ENCODE results near the gene SLC7A4. TPM values are rescaled to one million over a fixed set of nuclear protein-coding genes. Genes with fewer than 3 reads are reported as not detected.

The SLC7A4 gene
- total RNA-seq, 1 experiment from 2014 or later: not detected

- Histone ChIP-seq H3K27ac (ENCODE audit: low read depth, low read length) (no peak overlapping the region), H3K79me2 (ENCODE audit: insufficient read depth, low read length) (no peaks in the 10 kb centered on the region), H3K27me3 (ENCODE audit: insufficient read depth, low read length) (peaks cover 3% of the 10 kb centered on the region; the same call in 1 of the 2 replicates), H3K4me1 (ENCODE audit: control insufficient read depth in 1 of 2, insufficient read depth in 2 of 2, low read length in 2 of 2) (peaks cover 0 to 8% of the 10 kb centered on the region in 2 experiments; a peak in 2 of 4 replicates), H3K9me3 (ENCODE audit: control insufficient read depth in 1 of 2, insufficient read depth in 1 of 2, low read depth in 1 of 2, low read length in 2 of 2) (0 out of 4 replicates have a peak, but pooled peaks cover 0 to 4% of the 10 kb centered on the region in 2 experiments), H3K4me2 (ENCODE audit: low read length) (no peak overlapping the region), H3K9ac (ENCODE audit: low read length) (no peak overlapping the region), H3K9me2 (ENCODE audit: insufficient read depth) (no peaks in the 10 kb centered on the region), H3K36me3 (ENCODE audit: control insufficient read depth in 1 of 2, insufficient read depth in 2 of 2, low read length in 2 of 2) (no peaks in the 10 kb centered on the region), H2AFZ (ENCODE audit: low read depth, low read length, poor library complexity, severe bottlenecking) (no peak overlapping the region), H4K20me1 (ENCODE audit: insufficient read depth) (no peaks in the 10 kb centered on the region), H3K4me3 (replicated peaks in 1 of 2; ENCODE audit: low read depth in 1 of 2, low read length in 2 of 2) (no peak overlapping the region)
- BruUV-seq (replicated peaks): no TSS peak
- intact Hi-C loops (cut with micrococcal nuclease): no loop called here
- POLR2A ChIA-PET: no interaction called here
- CTCF ChIA-PET: no interaction called here
- RAD21 ChIA-PET (ENCODE audit: low non-redundant PET in 1 of 2, low total read pairs in 2 of 2, uncharacterized antibody in 2 of 2, unreplicated experiment in 2 of 2): no interaction called here
- no peak for ATAC-seq
- DNase-seq (ENCODE audit: low read depth, low spot score): no peak
- TF ChIP-seq ATF3 (IDR thresholded peaks at IDR 0.05): no peak
These were observed 37.0 kb upstream of the SLC7A4 start for GRCh38 chr22:21069375-21069774.

- RAD21 ChIA-PET (ENCODE audit: low non-redundant PET in 1 of 2, low total read pairs in 2 of 2, uncharacterized antibody in 2 of 2, unreplicated experiment in 2 of 2): no interaction called here
- H3K27me3 ChIP-seq (ENCODE audit: insufficient read depth, low read length): peaks cover 3% of the 10 kb centered on the region; the same call in 1 of the 2 replicates
- no peak overlapping the region for H3K4me3 ChIP-seq (replicated peaks in 1 of 2; ENCODE audit: low read depth in 1 of 2, low read length in 2 of 2)
- TF ChIP-seq CBX3 (IDR thresholded peaks at IDR 0.05; ENCODE audit: low read depth) (no peak), RAD21 (IDR thresholded peaks at IDR 0.05; ENCODE audit: low read depth) (no peak), ZNF274 (IDR thresholded peaks at IDR 0.05; ENCODE audit: low read depth, low read length) (no peak), TCF7L2 (IDR thresholded peaks at IDR 0.05; ENCODE audit: borderline replicate concordance, extremely low read depth, insufficient read depth, insufficient read length) (no peak), ELF1 (IDR thresholded peaks at IDR 0.05; ENCODE audit: borderline replicate concordance, low read depth) (no peak), EGR1 (IDR thresholded peaks at IDR 0.05; ENCODE audit: low read depth) (no peak), SP1 (IDR thresholded peaks at IDR 0.05; ENCODE audit: low read depth) (no peak), EZH2 (IDR thresholded peaks at IDR 0.05) (no peak), ZBTB33 (IDR thresholded peaks at IDR 0.05; ENCODE audit: extremely low read depth, insufficient replicate concordance, low read length) (no peak), SIN3A (IDR thresholded peaks at IDR 0.05; ENCODE audit: low read depth) (no peak), YY1 (IDR thresholded peaks at IDR 0.05; ENCODE audit: extremely low read depth, insufficient replicate concordance, low read depth, low read length) (no peak), ATF3 (IDR thresholded peaks at IDR 0.05) (no peak), SRF (IDR thresholded peaks at IDR 0.05; ENCODE audit: low read depth) (no peak), ZFX (IDR thresholded peaks at IDR 0.05) (no peak)
- TF ChIP-seq, protein P1, sequence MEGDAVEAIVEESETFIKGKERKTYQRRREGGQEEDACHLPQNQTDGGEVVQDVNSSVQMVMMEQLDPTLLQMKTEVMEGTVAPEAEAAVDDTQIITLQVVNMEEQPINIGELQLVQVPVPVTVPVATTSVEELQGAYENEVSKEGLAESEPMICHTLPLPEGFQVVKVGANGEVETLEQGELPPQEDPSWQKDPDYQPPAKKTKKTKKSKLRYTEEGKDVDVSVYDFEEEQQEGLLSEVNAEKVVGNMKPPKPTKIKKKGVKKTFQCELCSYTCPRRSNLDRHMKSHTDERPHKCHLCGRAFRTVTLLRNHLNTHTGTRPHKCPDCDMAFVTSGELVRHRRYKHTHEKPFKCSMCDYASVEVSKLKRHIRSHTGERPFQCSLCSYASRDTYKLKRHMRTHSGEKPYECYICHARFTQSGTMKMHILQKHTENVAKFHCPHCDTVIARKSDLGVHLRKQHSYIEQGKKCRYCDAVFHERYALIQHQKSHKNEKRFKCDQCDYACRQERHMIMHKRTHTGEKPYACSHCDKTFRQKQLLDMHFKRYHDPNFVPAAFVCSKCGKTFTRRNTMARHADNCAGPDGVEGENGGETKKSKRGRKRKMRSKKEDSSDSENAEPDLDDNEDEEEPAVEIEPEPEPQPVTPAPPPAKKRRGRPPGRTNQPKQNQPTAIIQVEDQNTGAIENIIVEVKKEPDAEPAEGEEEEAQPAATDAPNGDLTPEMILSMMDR (IDR thresholded peaks at IDR 0.05 in 2 of 3, conservative IDR thresholded peaks at IDR 0.05 in 1 of 3; ENCODE audit: borderline replicate concordance in 1 of 3, insufficient read depth in 1 of 3, low read depth in 2 of 3, low read length in 2 of 3): no peak
- CTCF ChIA-PET: no interaction called here
- no peaks in the 10 kb centered on the region for H3K36me3 ChIP-seq (ENCODE audit: control insufficient read depth in 1 of 2, insufficient read depth in 2 of 2, low read length in 2 of 2)
- no peak overlapping the region for H2AFZ ChIP-seq (ENCODE audit: low read depth, low read length, poor library complexity, severe bottlenecking)
- ATAC-seq (no peak), DNase-seq (ENCODE audit: low read depth, low spot score) (no peak)
- no peaks in the 10 kb centered on the region for H3K79me2 ChIP-seq (ENCODE audit: insufficient read depth, low read length)
- 0 out of 4 replicates have a peak, but pooled peaks cover 0 to 4% of the 10 kb centered on the region in 2 experiments for H3K9me3 ChIP-seq (ENCODE audit: control insufficient read depth in 1 of 2, insufficient read depth in 1 of 2, low read depth in 1 of 2, low read length in 2 of 2)
- H3K27ac ChIP-seq (ENCODE audit: low read depth, low read length): no peak overlapping the region
- BruUV-seq (replicated peaks): no TSS peak
- H3K4me1 ChIP-seq (ENCODE audit: control insufficient read depth in 1 of 2, insufficient read depth in 2 of 2, low read length in 2 of 2): peaks cover 0 to 3% of the 10 kb centered on the region in 2 experiments; a peak in 1 of 4 replicates
- POLR2A ChIA-PET: no interaction called here
- H3K9ac ChIP-seq (ENCODE audit: low read length): no peak overlapping the region
- H3K4me2 ChIP-seq (ENCODE audit: low read length): no peak overlapping the region
- intact Hi-C loops (cut with micrococcal nuclease): no loop called here
- no peaks in the 10 kb centered on the region for H3K9me2 ChIP-seq (ENCODE audit: insufficient read depth)
- no peaks in the 10 kb centered on the region for H4K20me1 ChIP-seq (ENCODE audit: insufficient read depth)
These were observed 36.4 kb upstream of the SLC7A4 start for GRCh38 chr22:21068681-21069276.
